Measurements from ENCODE around the gene SOX1. TPM values are rescaled to one million over a fixed set of nuclear protein-coding genes. Genes with fewer than 3 reads are reported as not detected.

Gene SOX1
- polyA plus RNA-seq, 1 donor: 0.05 TPM

GRCh38 chr13:112072534-112073244, 5.7 kb downstream of the SOX1 start:
- no peak for DNase-seq (ENCODE audit: low read depth)

GRCh38 chr13:112073245-112074138, 6.5 kb downstream of the SOX1 start:
- no peak for DNase-seq (ENCODE audit: low read depth)

- DNase-seq (ENCODE audit: low read depth): no peak
These were observed 7.4 kb downstream of the SOX1 start for GRCh38 chr13:112074139-112074865.

DNA sequence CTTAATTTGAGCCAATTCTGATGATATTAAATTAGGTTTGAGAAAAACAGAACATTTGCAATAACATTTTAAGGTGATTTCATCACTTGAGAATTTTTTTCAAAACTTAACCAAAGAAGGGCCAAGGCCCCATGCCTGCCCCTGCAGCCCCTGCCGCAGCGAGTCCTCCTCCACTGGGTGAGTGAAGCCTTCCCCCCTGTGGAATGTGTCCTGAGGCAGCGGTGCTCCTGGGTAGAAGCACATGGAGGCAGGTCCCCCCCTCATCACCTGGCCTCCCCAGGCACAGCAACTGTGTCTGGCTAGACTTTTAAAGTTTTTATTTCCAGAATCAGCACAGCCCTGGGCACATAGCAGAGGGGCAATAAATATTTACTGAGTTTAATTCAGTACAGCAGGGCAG, 10.8 kb downstream of the SOX1 start:
- no peak for DNase-seq (ENCODE audit: low read depth)

DNA sequence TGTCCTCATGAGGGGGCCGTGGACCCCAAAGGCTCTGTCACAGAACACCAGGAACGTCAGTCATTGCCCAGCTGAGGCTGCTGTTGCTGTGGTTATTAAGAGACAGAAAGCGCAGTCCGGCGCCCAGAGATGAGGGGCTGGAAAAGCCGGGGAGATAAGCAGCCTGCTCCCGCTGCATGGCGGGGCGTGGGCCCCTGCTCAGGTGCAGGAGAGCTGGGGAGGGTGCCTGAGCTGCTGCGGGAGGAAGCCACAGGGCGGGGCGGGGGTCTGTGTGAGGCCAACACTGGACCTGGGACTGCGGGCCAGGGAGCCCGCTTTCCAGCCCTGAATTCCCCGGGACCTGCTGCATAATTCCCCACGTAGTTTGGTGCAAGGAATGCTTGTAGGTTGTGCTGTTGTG, 11.3 kb downstream of the SOX1 start:
- DNase-seq (ENCODE audit: low read depth): no peak

DNA sequence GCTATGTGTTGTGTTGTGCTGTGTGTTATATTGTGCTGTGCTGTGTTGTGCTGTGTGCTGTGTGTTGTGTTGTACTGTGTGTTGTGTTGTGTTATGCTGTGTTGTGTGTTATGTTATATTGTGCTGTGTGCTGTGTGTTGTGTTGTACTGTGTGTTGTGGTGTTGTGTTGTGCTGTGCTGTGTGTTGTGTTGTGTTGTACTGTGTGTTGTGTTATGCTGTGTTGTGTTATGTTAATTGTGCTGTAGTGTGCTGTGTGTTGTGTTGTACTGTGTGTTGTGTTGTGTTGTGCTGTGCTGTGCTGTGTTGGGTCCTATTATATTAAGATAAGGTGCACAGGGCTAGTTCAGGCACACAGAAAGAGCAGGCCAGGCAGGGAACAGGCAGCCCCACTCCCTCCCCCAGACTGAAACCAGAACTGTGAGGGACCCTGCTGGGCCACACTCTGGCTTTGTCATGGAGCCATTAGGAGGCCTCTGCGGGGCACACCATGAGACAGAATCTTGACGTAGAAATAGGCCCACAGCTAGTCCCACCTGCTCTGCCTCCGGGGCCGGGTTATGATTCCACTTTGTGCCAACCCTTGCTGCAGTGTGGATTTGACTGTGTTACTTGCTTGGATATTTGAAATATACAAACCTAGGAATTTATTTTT, 12.1 kb downstream of the SOX1 start:
- no peak for DNase-seq (ENCODE audit: low read depth)

GRCh38 chr13:112079696-112080095, 12.7 kb downstream of the SOX1 start:
- DNase-seq (ENCODE audit: low read depth): peak; percentile 22

DNA sequence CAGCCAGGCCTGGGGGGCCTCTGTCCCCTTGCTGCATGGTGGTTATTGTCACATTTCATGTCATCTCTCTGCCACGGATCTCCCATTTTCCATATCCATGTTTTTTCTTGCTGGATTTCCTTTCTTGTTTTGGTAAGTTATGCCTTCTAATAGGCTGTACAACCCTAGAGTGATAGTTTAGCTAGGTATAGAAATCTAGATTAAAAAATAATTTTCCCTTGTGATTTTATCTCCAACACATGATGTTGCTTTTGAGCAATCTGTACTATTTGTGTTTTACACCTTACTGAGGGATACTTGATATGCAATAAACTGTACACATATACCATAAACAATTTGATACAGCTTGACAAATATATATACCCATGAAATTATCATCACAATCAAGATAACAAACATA, 17.0 kb downstream of the SOX1 start:
- no peak for DNase-seq (ENCODE audit: low read depth)

- DNase-seq (ENCODE audit: low read depth): no peak
These were observed 25.5 kb downstream of the SOX1 start for GRCh38 chr13:112092453-112092852.

- no peak for DNase-seq (ENCODE audit: low read depth)
These were observed 28.4 kb downstream of the SOX1 start for GRCh38 chr13:112095354-112095753.

- DNase-seq (ENCODE audit: low read depth): no peak
These were observed 30.0 kb downstream of the SOX1 start for GRCh38 chr13:112096959-112097358.

GRCh38 chr13:112097770-112098169, 30.8 kb downstream of the SOX1 start:
- no peak for DNase-seq (ENCODE audit: low read depth)

GRCh38 chr13:112098699-112099098, 31.8 kb downstream of the SOX1 start:
- no peak for DNase-seq (ENCODE audit: low read depth)

- no peak for DNase-seq (ENCODE audit: low read depth)
These were observed 34.5 kb downstream of the SOX1 start for GRCh38 chr13:112101360-112101930.

- DNase-seq (ENCODE audit: low read depth): no peak
These were observed 35.3 kb downstream of the SOX1 start for GRCh38 chr13:112102243-112102642.

GRCh38 chr13:112103260-112103838, 36.4 kb downstream of the SOX1 start:
- DNase-seq (ENCODE audit: low read depth): no peak

DNA sequence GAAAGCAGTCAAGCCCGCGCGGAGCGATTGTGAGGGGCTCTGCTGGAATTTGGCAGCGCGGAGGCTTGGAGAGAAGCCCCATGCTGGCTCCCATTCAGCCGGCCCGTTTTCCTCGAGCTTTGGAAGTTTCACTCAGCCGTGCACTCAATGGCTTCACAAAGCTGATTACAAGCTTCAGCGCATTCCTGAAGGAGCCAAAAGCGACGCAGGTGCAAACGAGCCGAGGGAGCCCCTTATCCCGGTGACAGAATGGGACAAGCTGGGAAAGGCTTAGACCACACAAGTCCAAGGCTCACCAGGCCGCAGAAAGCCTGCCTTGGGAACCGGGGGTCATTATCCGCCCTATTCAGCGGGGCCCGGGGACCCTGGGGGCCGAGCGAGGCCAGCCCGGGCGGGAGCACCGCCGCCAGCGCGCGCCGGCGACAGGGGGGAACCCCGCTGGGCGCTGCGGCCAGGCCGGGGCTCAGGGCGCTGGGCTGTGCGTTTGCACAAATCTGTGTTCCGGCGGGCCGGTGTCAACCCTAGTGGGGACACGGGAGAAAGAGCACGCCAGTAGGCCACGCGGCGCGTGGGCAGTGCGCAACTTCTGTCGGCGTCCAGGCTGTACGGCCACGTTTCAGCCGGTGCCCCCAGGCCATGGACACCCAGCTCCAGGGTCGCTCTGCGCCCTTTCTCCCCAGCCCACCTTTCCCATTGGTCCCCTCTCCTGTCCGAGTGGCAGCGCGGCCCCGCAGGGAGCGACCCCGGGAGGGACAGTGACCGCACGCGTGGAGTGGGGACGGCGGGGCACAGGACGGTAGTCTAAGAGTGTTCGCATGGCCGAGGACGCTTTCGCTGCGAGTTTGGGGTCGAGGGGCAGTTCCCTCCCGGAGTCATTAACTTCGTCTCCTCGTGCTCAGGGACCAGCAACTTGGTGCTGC, 37.3 kb downstream of the SOX1 start:
- DNase-seq (ENCODE audit: low read depth): no peak

DNA sequence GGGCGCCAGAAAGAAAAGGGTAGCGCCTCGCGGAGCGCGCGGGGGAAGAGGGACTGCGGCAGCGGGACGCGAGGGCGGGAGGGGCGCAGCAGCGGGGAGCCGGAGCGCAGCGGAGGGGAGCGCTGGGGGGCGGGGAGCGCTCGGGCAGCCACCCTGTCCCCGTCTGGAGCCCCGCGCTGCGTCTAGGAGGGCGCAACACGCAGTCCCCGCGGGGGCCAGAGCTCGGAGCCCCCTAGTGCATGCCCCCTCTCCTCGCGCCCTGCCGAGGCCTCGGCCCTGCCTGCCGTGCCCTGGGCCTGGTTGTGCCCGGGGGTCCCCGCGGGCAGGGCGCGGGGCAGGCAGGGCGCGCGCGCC, 37.9 kb downstream of the SOX1 start:
- no peak for DNase-seq (ENCODE audit: low read depth)

- DNase-seq (ENCODE audit: low read depth): no peak
These were observed 38.3 kb downstream of the SOX1 start for GRCh38 chr13:112105244-112105681.

GRCh38 chr13:112105892-112106291, 38.9 kb downstream of the SOX1 start:
- no peak for DNase-seq (ENCODE audit: low read depth)
